ENCODE data around the gene LAMC2.
"Not testable (repeated sequence)": the region's sequence is repeated elsewhere in the genome, so short reads cannot be mapped to it uniquely, and the experiment has no call there.

LAMC2 gene

DNA sequence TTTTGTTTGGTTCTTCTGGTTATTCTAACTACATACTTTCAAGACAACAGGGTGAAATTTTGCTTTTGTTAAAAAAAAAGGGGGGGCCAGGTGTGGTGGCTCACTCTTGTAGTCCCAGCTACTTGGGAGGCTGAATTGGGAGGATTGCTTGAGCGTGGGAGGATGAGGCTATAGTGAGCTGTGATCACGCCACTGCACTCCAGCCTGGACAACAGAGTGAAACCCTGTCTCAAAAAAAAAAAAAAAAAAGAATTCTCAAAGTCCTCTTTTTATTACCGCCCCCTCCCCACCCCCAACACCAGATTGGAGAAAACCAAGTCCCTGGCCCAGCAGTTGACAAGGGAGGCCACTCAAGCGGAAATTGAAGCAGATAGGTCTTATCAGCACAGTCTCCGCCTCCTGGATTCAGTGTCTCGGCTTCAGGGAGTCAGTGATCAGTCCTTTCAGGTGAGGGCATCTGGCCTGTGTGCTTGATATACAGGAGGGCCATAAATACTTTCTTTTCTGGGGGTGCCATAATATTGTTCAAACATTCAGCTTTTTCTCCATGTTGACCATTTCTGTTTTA lies 50.2 kb downstream of the LAMC2 start:
- DNase-seq (ENCODE audit: low read depth in 4 of 4, low spot score in 1 of 4), result no peak

GRCh38 chr1:183237046-183237445 lies 51.0 kb downstream of the LAMC2 start:
- no peak for DNase-seq (ENCODE audit: low read depth in 4 of 4, low spot score in 1 of 4)

- no peak for DNase-seq (ENCODE audit: low read depth in 4 of 4, low spot score in 1 of 4)
Measured at GRCh38 chr1:183238071-183238470, 52.0 kb downstream of the LAMC2 start.

DNA sequence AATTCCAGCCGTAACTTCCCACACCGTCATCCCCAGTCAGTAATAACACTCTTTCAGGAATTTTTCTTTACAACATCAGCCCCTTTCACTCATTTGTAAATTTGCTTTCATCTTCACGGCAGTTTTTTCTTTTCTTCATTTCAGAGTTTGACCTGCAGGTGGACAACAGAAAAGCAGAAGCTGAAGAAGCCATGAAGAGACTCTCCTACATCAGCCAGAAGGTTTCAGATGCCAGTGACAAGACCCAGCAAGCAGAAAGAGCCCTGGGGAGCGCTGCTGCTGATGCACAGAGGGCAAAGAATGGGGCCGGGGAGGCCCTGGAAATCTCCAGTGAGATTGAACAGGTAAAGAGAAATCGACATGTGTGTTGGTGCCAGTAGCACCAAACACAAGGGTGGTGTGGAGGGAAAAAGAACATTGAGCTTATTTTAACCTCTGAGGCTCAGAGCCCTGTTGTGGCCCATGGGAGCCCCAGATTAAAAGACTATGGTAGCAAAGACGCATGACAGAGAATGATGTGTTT lies 53.2 kb downstream of the LAMC2 start:
- no peak for DNase-seq (ENCODE audit: low read depth in 4 of 4, low spot score in 1 of 4)

DNA sequence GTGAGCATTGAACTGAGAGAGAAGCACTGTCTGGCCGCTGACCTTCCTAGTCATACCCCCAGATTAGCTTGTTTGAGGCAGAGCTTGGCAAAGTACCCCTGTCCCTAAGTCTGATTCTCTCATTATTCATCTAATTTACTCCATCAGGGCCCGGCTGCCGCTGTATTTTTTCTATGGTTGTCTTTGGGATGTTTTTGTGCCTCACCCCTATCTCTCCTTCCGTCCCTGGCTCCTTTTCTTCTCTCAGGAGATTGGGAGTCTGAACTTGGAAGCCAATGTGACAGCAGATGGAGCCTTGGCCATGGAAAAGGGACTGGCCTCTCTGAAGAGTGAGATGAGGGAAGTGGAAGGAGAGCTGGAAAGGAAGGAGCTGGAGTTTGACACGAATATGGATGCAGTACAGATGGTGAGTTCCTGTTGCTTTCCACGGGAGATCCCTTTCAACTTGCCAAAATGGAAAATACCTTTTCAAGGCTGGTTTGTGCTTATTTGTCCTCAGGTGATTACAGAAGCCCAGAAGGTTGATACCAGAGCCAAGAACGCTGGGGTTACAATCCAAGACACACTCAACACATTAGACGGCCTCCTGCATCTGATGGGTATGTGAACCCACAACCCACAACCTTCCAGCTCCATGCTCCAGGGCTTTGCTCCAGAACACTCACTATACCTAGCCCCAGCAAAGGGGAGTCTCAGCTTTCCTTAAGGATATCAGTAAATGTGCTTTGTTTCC lies 53.9 kb downstream of the LAMC2 start:
- no peak for DNase-seq (ENCODE audit: low read depth in 4 of 4, low spot score in 1 of 4)

DNA sequence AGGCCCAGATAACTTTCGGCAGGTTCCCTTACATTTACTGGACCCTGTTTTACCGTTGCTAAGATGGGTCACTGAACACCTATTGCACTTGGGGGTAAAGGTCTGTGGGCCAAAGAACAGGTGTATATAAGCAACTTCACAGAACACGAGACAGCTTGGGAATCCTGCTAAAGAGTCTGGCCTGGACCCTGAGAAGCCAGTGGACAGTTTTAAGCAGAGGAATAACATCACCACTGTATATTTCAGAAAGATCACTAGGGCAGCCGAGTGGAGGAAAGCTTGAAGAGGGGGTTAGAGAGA lies 54.4 kb downstream of the LAMC2 start:
- DNase-seq (ENCODE audit: low read depth in 4 of 4, low spot score in 1 of 4), result no peak

- DNase-seq (ENCODE audit: low read depth in 4 of 4, low spot score in 1 of 4), result not testable (repeated sequence)
Measured at GRCh38 chr1:183240853-183241252, 54.8 kb downstream of the LAMC2 start.

GRCh38 chr1:183241471-183241870 lies 55.4 kb downstream of the LAMC2 start:
- DNase-seq (ENCODE audit: low read depth in 4 of 4, low spot score in 1 of 4), result no peak

GRCh38 chr1:183242556-183242955 lies 56.5 kb downstream of the LAMC2 start:
- DNase-seq (ENCODE audit: low read depth in 4 of 4, low spot score in 1 of 4), result no peak

DNA sequence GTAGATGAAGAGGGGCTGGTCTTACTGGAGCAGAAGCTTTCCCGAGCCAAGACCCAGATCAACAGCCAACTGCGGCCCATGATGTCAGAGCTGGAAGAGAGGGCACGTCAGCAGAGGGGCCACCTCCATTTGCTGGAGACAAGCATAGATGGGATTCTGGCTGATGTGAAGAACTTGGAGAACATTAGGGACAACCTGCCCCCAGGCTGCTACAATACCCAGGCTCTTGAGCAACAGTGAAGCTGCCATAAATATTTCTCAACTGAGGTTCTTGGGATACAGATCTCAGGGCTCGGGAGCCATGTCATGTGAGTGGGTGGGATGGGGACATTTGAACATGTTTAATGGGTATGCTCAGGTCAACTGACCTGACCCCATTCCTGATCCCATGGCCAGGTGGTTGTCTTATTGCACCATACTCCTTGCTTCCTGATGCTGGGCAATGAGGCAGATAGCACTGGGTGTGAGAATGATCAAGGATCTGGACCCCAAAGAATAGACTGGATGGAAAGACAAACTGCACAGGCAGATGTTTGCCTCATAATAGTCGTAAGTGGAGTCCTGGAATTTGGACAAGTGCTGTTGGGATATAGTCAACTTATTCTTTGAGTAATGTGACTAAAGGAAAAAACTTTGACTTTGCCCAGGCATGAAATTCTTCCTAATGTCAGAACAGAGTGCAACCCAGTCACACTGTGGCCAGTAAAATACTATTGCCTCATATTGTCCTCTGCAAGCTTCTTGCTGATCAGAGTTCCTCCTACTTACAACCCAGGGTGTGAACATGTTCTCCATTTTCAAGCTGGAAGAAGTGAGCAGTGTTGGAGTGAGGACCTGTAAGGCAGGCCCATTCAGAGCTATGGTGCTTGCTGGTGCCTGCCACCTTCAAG lies 57.3 kb downstream of the LAMC2 start:
- DNase-seq (ENCODE audit: low read depth in 4 of 4, low spot score in 1 of 4), result no peak

DNA sequence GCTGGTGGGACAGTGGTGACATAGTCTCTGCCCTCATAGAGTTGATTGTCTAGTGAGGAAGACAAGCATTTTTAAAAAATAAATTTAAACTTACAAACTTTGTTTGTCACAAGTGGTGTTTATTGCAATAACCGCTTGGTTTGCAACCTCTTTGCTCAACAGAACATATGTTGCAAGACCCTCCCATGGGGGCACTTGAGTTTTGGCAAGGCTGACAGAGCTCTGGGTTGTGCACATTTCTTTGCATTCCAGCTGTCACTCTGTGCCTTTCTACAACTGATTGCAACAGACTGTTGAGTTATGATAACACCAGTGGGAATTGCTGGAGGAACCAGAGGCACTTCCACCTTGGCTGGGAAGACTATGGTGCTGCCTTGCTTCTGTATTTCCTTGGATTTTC lies 58.4 kb downstream of the LAMC2 start:
- DNase-seq (ENCODE audit: low read depth in 4 of 4, low spot score in 1 of 4), result no peak

DNA sequence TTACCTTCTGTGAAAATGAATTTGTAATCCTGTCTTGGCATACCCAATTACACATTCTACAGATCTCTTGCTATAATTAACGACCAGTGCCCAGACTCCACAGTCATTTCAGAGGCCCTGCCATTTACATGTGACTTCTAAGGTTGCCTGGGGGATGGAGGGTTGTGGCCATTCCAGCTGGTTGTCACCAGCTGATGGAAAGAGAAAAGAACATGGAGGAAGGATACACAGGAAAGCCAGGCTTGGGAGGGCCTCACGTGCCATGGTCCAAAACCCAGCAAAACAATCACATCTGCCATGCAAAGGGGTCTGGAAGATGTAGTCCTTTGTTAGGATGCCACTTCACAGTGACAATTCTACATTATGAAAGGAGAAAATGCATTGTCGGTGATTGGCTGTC lies 59.3 kb downstream of the LAMC2 start:
- DNase-seq (ENCODE audit: low read depth in 4 of 4, low spot score in 1 of 4), result no peak

DNA sequence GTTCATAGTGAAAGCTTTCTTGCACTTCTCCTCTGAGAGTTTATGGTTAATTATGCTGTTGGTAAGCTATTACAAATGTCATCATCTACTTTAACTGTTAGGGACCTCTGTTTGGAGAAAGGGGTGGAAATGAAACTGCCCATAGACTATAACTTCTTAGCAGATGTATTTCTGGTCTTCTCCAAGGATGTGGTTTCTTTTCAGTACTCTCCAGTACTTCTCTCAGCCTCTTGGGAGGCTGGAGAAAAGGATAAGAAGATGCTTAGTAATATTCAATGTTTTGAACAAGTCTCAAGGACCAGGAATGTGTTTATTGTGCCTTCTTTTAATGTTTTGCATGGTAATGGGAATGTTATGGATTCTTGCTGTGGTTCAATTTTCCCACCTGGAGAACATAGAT lies 60.4 kb downstream of the LAMC2 start:
- DNase-seq (ENCODE audit: low read depth in 4 of 4, low spot score in 1 of 4), result no peak

GRCh38 chr1:183247066-183247465 lies 61.0 kb downstream of the LAMC2 start:
- no peak for DNase-seq (ENCODE audit: low read depth in 4 of 4, low spot score in 1 of 4)

GRCh38 chr1:183247484-183247883 lies 61.4 kb downstream of the LAMC2 start:
- DNase-seq (ENCODE audit: low read depth in 4 of 4, low spot score in 1 of 4), result no peak

GRCh38 chr1:183247931-183248330 lies 61.9 kb downstream of the LAMC2 start:
- no peak for DNase-seq (ENCODE audit: low read depth in 4 of 4, low spot score in 1 of 4)

DNA sequence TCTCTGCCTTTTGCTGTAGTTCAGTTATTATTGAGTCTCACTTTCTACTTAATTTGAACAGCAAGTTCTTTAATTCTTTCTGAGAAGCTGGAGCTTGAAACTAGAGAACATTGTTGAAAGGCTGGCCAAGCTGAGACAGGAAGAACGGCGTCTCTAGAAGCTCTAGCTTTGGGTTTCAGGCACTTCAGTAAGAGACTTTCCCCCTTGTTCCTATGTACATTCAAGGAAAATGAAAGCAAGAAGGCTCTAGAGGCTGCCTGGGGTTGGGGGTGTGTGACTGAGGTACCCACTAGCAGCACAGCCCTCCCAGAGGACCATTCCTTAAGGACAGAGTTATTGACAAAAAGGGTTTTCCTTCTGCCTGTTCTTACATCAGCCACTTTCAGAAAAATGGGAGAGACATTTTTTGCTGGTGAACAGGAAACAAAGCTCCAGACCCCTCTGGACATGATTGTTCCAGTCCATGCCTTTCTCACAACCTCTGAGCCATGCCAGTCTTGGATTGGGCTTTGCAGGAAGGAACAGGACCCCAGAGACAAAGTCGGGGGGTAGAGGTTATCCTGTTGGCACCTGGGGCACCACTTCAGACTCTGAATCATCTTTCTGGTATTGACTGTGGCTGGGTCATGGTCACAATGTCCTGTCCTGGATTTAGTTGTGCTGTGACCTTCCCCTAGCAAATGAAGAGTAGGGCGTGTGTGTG lies 63.1 kb downstream of the LAMC2 start:
- no peak for DNase-seq (ENCODE audit: low read depth in 4 of 4, low spot score in 1 of 4)

GRCh38 chr1:183249941-183250452 lies 63.9 kb downstream of the LAMC2 start:
- no peak for DNase-seq (ENCODE audit: low read depth in 4 of 4, low spot score in 1 of 4)

GRCh38 chr1:183251101-183251958 lies 65.3 kb downstream of the LAMC2 start:
- no peak for DNase-seq (ENCODE audit: low read depth in 4 of 4, low spot score in 1 of 4)

- DNase-seq (ENCODE audit: low read depth in 4 of 4, low spot score in 1 of 4), result no peak
Measured at GRCh38 chr1:183251959-183252450, 65.9 kb downstream of the LAMC2 start.

Measured in stimulated activated CD4-positive, alpha-beta T cell treated with anti-CD3 and anti-CD28 coated beads, Interleukin-1b, Interleukin-23, amount 100 ng/mL, for 24 hours (primary cell).